ACC112 (cell line): ENCODE measurements around the gene MRPS12.

Experiments
- H2AFZ ChIP-seq: fragments of 200-600 bp; sonication (generic); one replicate; pipeline ENCODE4 v1.6.0; 2017; ENCODE audit warnings: antibody characterized with exemption, low read length; ENCODE audit not compliant: unreplicated experiment
- H3K27ac ChIP-seq: fragments of 200-600 bp; sonication (generic); 2 replicates; pipeline ENCODE4 v1.5.1; 2014; ENCODE audit warnings: low read depth, mild to moderate bottlenecking, antibody characterized with exemption, low read length, moderate library complexity
- H3K27me3 ChIP-seq: fragments of 200-600 bp; sonication (generic); 2 replicates; pipeline ENCODE4 v1.6.1; 2014; ENCODE audit warnings: mild to moderate bottlenecking, antibody characterized with exemption, low read length, moderate library complexity, mixed read lengths; ENCODE audit not compliant: insufficient read depth
- H3K36me3 ChIP-seq: fragments of 200-600 bp; sonication (generic); 2 replicates; pipeline ENCODE4 v1.6.1; 2016; ENCODE audit warnings: mild to moderate bottlenecking, antibody characterized with exemption, low read length, moderate library complexity, mixed read lengths; ENCODE audit not compliant: insufficient read depth
- H3K4me1 ChIP-seq: fragments of 200-600 bp; sonication (generic); one replicate; pipeline ENCODE4 v1.6.1; 2016; ENCODE audit warnings: low read length, mixed read lengths; ENCODE audit not compliant: insufficient read depth, unreplicated experiment, control insufficient read depth
- H3K4me3 ChIP-seq: fragments of 200-600 bp; sonication (generic); 2 replicates; pipeline ENCODE4 v1.5.1; 2014; ENCODE audit warnings: mild to moderate bottlenecking, low read depth, low read length
- H3K79me2 ChIP-seq: fragments of 200-600 bp; sonication (generic); one replicate; pipeline ENCODE4 v1.6.0; 2016; ENCODE audit warnings: low read length; ENCODE audit not compliant: control insufficient read depth, unreplicated experiment, insufficient read depth

MRPS12 gene

GRCh38 chr19:38911388-38912001 lies 19.2 kb upstream of the MRPS12 start:
- no peak overlapping the region for H2AFZ ChIP-seq
- H3K79me2 ChIP-seq, result no peaks in the 10 kb centered on the region
- peaks cover 10% of the 10 kb centered on the region; the same call in 1 of the 2 replicates for H3K36me3 ChIP-seq
- H3K4me3 ChIP-seq, result no peak overlapping the region
- no peaks in the 10 kb centered on the region for H3K27me3 ChIP-seq
- H3K4me1 ChIP-seq, result no peaks in the 10 kb centered on the region
- H3K27ac ChIP-seq, result no peak overlapping the region

- Histone ChIP-seq H3K27ac (no peak overlapping the region), H3K36me3 (0 out of 2 replicates have a peak, but pooled peaks cover 1% of the 10 kb centered on the region), H3K79me2 (no peaks in the 10 kb centered on the region), H3K27me3 (no peaks in the 10 kb centered on the region), H3K4me1 (no peaks in the 10 kb centered on the region), H2AFZ (no peak overlapping the region), H3K4me3 (no peak overlapping the region)
These were observed 17.9 kb upstream of the MRPS12 start for GRCh38 chr19:38912600-38913514.

- H2AFZ ChIP-seq, result no peak overlapping the region
These were observed 16.8 kb upstream of the MRPS12 start for GRCh38 chr19:38913958-38914357.

GRCh38 chr19:38915329-38916321 lies 15.1 kb upstream of the MRPS12 start:
- Histone ChIP-seq H3K79me2 (no peaks in the 10 kb centered on the region), H3K4me3 (no peak overlapping the region), H3K27me3 (no peaks in the 10 kb centered on the region), H2AFZ (no peak overlapping the region), H3K27ac (no peak overlapping the region), H3K4me1 (no peaks in the 10 kb centered on the region), H3K36me3 (no peaks in the 10 kb centered on the region)

More at GRCh38 chr19:38913958-38914357, 16.8 kb upstream of the MRPS12 start:
- Histone ChIP-seq H3K36me3 (no peaks in the 10 kb centered on the region), H3K4me1 (no peaks in the 10 kb centered on the region), H3K27ac (no peak overlapping the region), H3K79me2 (no peaks in the 10 kb centered on the region), H3K27me3 (no peaks in the 10 kb centered on the region), H3K4me3 (no peak overlapping the region)

GRCh38 chr19:38917516-38917915 lies 13.2 kb upstream of the MRPS12 start:
- no peaks in the 10 kb centered on the region for H3K36me3 ChIP-seq
- H3K79me2 ChIP-seq, result no peaks in the 10 kb centered on the region
- no peak overlapping the region for H2AFZ ChIP-seq
- no peaks in the 10 kb centered on the region for H3K4me1 ChIP-seq
- H3K27ac ChIP-seq, result no peak overlapping the region
- no peaks in the 10 kb centered on the region for H3K27me3 ChIP-seq
- H3K4me3 ChIP-seq, result no peak overlapping the region

- Histone ChIP-seq H3K27me3 (no peaks in the 10 kb centered on the region), H3K4me3 (no peak overlapping the region), H3K79me2 (no peaks in the 10 kb centered on the region), H3K27ac (no peak overlapping the region), H2AFZ (no peak overlapping the region), H3K36me3 (no peaks in the 10 kb centered on the region), H3K4me1 (no peaks in the 10 kb centered on the region)
These were observed 12.7 kb upstream of the MRPS12 start for GRCh38 chr19:38917921-38918491.

- no peaks in the 10 kb centered on the region for H3K36me3 ChIP-seq
- no peak overlapping the region for H3K27ac ChIP-seq
- H3K4me1 ChIP-seq, result no peaks in the 10 kb centered on the region
- no peaks in the 10 kb centered on the region for H3K79me2 ChIP-seq
- H3K4me3 ChIP-seq, result no peak overlapping the region
- no peaks in the 10 kb centered on the region for H3K27me3 ChIP-seq
- no peak overlapping the region for H2AFZ ChIP-seq
These were observed 12.2 kb upstream of the MRPS12 start for GRCh38 chr19:38918526-38918925.

- no peaks in the 10 kb centered on the region for H3K27me3 ChIP-seq
- 0 out of 2 replicates have a peak, but pooled peaks cover 3% of the 10 kb centered on the region for H3K36me3 ChIP-seq
- no peak overlapping the region for H3K4me3 ChIP-seq
- H3K27ac ChIP-seq, result no peak overlapping the region
- H3K4me1 ChIP-seq, result no peaks in the 10 kb centered on the region
- no peaks in the 10 kb centered on the region for H3K79me2 ChIP-seq
- H2AFZ ChIP-seq, result no peak overlapping the region
These were observed 10.7 kb upstream of the MRPS12 start for GRCh38 chr19:38919837-38920601.

GRCh38 chr19:38920602-38921419 lies 9.9 kb upstream of the MRPS12 start:
- Histone ChIP-seq H3K36me3 (0 out of 2 replicates have a peak, but pooled peaks cover 3% of the 10 kb centered on the region), H2AFZ (no peak overlapping the region), H3K79me2 (no peaks in the 10 kb centered on the region), H3K27ac (no peak overlapping the region), H3K4me3 (no peak overlapping the region), H3K27me3 (no peaks in the 10 kb centered on the region), H3K4me1 (no peaks in the 10 kb centered on the region)
